RWPE2 (cell line): ENCODE measurements around the gene DNAJB13.
"Not testable (repeated sequence)": the region's sequence is repeated elsewhere in the genome, so short reads cannot be mapped to it uniquely, and the experiment has no call there.

Source experiments
- ATAC-seq: fragments of 200-7000 bp; cut with Tn5 transposase; 3 replicates; pipeline ENCODE4 v1.9.1; 2021; ENCODE audit warnings: low read depth
- DNase-seq: peaks from one replicate; pipeline ENCODE4 v3.0.0-alpha.2; 2020; ENCODE audit warnings: low spot score
- H3K27ac ChIP-seq: fragments of 450-650 bp; 2 replicates; pipeline ENCODE4 v1.5.1; 2017; ENCODE audit warnings: mild to moderate bottlenecking; ENCODE audit not compliant: poor library complexity, severe bottlenecking
- H3K27me3 ChIP-seq: fragments of 250-450 bp; sonication (Bioruptor Pico); 2 replicates; pipeline ENCODE4 v1.5.1; 2021; ENCODE audit warnings: mild to moderate bottlenecking, moderate library complexity; ENCODE audit not compliant: insufficient read depth, poor library complexity, severe bottlenecking
- H3K36me3 ChIP-seq: fragments of 250-450 bp; sonication (Bioruptor Pico); 2 replicates; pipeline ENCODE4 v1.5.1; 2020; ENCODE audit warnings: low read depth, mild to moderate bottlenecking, moderate library complexity
- H3K4me1 ChIP-seq: fragments of 250-450 bp; sonication (Bioruptor Pico); 2 replicates; pipeline ENCODE4 v1.5.1; 2021; ENCODE audit warnings: mild to moderate bottlenecking, moderate library complexity; ENCODE audit not compliant: insufficient read depth, poor library complexity, severe bottlenecking
- H3K4me3 ChIP-seq: fragments of 250-450 bp; sonication (Bioruptor Pico); 2 replicates; pipeline ENCODE4 v1.5.1; 2021; ENCODE audit warnings: mild to moderate bottlenecking, moderate library complexity; ENCODE audit not compliant: severe bottlenecking
- H3K9me3 ChIP-seq: fragments of 250-450 bp; sonication (Bioruptor Pico); 2 replicates; pipeline ENCODE4 v1.5.1; 2021; ENCODE audit warnings: mild to moderate bottlenecking, moderate library complexity; ENCODE audit not compliant: severe bottlenecking
- TF ChIP-seq, protein P1 (sequence below): fragments of 450-650 bp; IDR thresholded peaks from one replicate; pipeline ENCODE4 v1.5.1; 2017; ENCODE audit warnings: mild to moderate bottlenecking, moderate library complexity; ENCODE audit not compliant: poor library complexity, severe bottlenecking

Gene DNAJB13

DNA sequence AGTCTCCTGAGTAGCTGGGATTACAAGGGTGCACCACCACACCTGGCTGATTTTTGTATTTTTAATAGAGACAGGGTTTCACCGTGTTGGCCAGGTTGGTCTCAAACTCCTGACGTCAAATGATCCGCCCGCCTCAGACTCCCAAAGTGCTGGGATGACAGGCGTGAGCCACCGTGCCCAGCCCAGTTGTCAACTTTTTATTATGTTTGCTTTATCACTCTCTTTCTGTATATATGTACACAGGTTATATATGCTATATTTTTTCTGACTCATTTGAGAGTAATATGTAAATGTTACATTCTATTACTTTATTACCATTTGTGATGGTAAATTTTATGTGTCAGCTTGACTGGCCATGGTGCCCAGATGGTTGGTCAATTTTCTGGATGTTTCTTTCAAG, 18.9 kb upstream of the DNAJB13 start:
- Histone ChIP-seq H3K27ac (no peak overlapping the region), H3K27me3 (no peaks in the 10 kb centered on the region), H3K9me3 (no peaks in the 10 kb centered on the region), H3K4me1 (no peaks in the 10 kb centered on the region), H3K4me3 (no peak overlapping the region), H3K36me3 (peaks cover 43% of the 10 kb centered on the region)
- no peak for DNase-seq
- TF ChIP-seq, protein P1, sequence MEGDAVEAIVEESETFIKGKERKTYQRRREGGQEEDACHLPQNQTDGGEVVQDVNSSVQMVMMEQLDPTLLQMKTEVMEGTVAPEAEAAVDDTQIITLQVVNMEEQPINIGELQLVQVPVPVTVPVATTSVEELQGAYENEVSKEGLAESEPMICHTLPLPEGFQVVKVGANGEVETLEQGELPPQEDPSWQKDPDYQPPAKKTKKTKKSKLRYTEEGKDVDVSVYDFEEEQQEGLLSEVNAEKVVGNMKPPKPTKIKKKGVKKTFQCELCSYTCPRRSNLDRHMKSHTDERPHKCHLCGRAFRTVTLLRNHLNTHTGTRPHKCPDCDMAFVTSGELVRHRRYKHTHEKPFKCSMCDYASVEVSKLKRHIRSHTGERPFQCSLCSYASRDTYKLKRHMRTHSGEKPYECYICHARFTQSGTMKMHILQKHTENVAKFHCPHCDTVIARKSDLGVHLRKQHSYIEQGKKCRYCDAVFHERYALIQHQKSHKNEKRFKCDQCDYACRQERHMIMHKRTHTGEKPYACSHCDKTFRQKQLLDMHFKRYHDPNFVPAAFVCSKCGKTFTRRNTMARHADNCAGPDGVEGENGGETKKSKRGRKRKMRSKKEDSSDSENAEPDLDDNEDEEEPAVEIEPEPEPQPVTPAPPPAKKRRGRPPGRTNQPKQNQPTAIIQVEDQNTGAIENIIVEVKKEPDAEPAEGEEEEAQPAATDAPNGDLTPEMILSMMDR, result no peak
- no peak for ATAC-seq

DNA sequence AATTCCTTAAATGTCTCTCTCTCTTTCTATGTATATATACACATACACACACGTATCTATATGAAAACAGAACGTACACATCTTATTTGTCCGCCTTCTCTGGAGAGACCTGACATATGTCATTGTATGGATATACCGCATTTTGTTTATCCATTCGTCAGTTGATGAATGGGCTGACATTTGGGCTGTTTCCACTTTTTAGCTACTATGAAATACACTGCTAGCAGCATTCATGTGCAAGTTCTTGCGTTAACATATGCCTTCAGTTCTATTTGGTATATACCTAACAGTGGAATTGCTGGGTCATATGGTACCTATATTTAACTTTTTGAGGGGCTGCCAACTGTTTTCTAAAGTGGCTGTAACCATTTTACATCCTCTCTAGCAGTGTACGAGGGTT, 18.0 kb upstream of the DNAJB13 start:
- DNase-seq, result no peak
- no peaks in the 10 kb centered on the region for H3K4me1 ChIP-seq
- H3K4me3 ChIP-seq, result no peak overlapping the region
- H3K36me3 ChIP-seq, result peaks cover 37% of the 10 kb centered on the region
- ATAC-seq, result no peak
- TF ChIP-seq, protein P1, result no peak
- H3K9me3 ChIP-seq, result no peaks in the 10 kb centered on the region
- H3K27ac ChIP-seq, result no peak overlapping the region
- H3K27me3 ChIP-seq, result no peaks in the 10 kb centered on the region

DNA sequence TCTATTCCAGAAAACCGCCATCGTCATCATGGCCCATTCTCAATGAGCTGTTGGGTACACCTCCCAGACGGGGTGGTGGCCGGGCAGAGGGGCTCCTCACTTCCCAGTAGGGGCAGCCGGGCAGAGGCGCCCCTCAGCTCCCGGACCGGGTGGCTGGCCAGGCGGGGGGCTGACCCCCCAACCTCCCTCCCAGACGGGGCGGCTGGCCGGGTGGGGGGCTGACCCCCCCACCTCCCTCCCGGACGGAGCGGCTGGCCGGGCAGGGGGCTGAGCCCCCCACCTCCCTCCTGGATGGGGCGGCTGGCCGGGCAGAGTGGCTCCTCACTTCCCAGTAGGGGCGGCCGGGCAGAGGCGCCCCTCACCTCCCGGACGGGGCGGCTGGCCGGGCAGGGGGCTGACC, 14.8 kb upstream of the DNAJB13 start:
- not testable (repeated sequence) for H3K4me1 ChIP-seq, H3K27me3 ChIP-seq, H3K4me3 ChIP-seq, DNase-seq, H3K27ac ChIP-seq, H3K9me3 ChIP-seq, ATAC-seq
- peaks cover 14% of the 10 kb centered on the region for H3K36me3 ChIP-seq

DNA sequence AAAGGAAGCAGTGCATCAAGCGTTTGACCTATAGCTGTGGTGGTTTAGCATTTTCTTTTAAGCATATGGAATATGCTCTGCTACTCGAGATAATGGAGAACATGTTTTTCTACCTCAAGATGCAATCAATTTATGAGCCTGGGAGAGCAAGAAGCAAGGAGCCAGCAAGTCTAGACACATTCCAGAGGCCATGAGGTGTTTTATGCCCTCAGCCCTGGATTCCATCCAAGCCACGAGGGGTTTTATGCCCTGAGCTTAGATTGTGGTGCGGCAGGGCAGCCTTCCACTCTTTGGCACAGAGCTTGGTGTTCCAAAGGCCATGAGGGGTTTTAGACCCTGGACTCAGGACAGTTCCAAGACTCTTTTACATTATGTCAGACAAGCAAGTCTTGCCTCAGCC, 11.7 kb upstream of the DNAJB13 start:
- no peak for ATAC-seq
- TF ChIP-seq, protein P1, result no peak
- H3K36me3 ChIP-seq, result no peaks in the 10 kb centered on the region
- H3K9me3 ChIP-seq, result peaks cover 4% of the 10 kb centered on the region
- no peak for DNase-seq
- H3K4me3 ChIP-seq, result no peak overlapping the region
- no peaks in the 10 kb centered on the region for H3K27me3 ChIP-seq
- no peak overlapping the region for H3K27ac ChIP-seq
- no peaks in the 10 kb centered on the region for H3K4me1 ChIP-seq

DNA sequence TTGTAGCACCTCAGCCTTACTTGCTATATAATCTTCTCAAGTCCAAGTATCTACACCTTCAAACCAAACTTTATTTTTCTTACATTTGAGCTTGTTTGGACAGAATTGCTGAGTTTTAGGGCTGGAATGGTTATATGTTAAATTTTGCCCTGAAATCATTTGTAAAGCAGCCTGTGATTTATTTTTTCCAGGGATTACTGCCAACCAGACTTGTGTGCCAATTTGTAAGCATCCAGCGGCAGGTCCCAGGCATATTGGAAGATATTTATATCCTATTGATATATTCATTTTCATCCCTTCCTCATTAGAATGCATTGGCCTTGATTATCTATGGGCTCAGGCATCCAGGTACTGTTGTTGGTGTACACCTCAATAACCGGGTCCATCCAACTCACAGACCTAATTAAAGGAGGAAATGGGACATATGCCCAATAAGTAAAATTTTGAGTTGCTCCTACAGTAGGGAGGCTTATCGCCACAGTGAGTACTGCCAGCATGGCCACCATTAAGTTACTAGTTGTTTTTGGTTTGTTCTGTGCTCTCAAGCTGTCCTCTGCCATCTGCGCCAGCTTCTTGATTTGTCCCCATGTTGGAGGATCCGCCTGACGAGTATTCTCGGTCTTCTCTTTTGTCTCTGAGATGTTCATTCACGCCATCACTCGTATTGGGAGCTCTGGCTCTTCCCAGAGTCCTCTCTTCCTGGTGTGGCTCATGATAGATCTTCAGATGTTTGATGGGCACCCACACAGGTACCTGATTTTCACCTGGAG, 9.8 kb upstream of the DNAJB13 start:
- no peaks in the 10 kb centered on the region for H3K36me3 ChIP-seq
- TF ChIP-seq, protein P1, result no peak
- ATAC-seq (no peak), DNase-seq (no peak)
- no peaks in the 10 kb centered on the region for H3K27me3 ChIP-seq
- no peak overlapping the region for H3K4me3 ChIP-seq
- no peaks in the 10 kb centered on the region for H3K4me1 ChIP-seq
- peaks cover 4% of the 10 kb centered on the region for H3K9me3 ChIP-seq
- H3K27ac ChIP-seq, result no peak overlapping the region
